HCT116 (cell line): Measurements from ENCODE around the gene TALDO1. TPM values are rescaled to one million over a fixed set of nuclear protein-coding genes. Genes with fewer than 3 reads are reported as not detected.
A peak's percentile ranks its signal among the peaks of the same experiment; 100 is the strongest.

Experiments
- ATAC-seq: fragments of 200-7000 bp; cut with Tn5 transposase; 2 replicates; pipeline ENCODE4 v1.9.1; 2020; ENCODE audit warnings: mild to moderate bottlenecking, moderate library complexity
- BruUV-seq: library from RNA; stranded (reverse); fragments of 400-500 nt; replicated peaks from 2 replicates; lab custom pipeline; 2021; lab: Mats Ljungman, UMichigan
- CTCF ChIA-PET: fragments of 300-600 bp; sonication (Branson Sonifier 250); formaldehyde crosslinking; loops from one replicate; lab custom pipeline; 2021; ENCODE audit warnings: antibody characterized with exemption; lab: Charles Lee
- POLR2A ChIA-PET: fragments of 300-600, 350-600 bp; sonication (Branson Sonifier 250); formaldehyde crosslinking; loops from one replicate; lab custom pipeline; 2021; ENCODE audit warnings: antibody characterized with exemption; lab: Charles Lee
- RAD21 ChIA-PET, 2 experiments: fragments of 300-600 bp; sonication (Branson Sonifier 250); formaldehyde crosslinking; loops; one replicate each; lab custom pipeline; 2023; ENCODE audit warnings: low total read pairs in 2 of 2; ENCODE audit not compliant: uncharacterized antibody in 2 of 2, unreplicated experiment in 2 of 2, low non-redundant PET in 1 of 2; lab: Charles Lee
- DNase-seq: peaks from one replicate; pipeline ENCODE4 v3.0.0-alpha.2; 2010; ENCODE audit warnings: low read depth, low spot score
- H2AFZ ChIP-seq: fragments of 200-600 bp; shearing (Covaris generic), sonication (generic); 2 replicates; pipeline ENCODE4 v1.6.1; 2017; ENCODE audit warnings: low read depth, mixed run types, mixed read lengths, antibody characterized with exemption, low read length; ENCODE audit not compliant: poor library complexity, severe bottlenecking
- H3K27ac ChIP-seq: 2 replicates; pipeline ENCODE4 v1.5.1; 2012; ENCODE audit warnings: low read depth, low read length
- H3K27me3 ChIP-seq: fragments of 200-600 bp; sonication (generic); 2 replicates; pipeline ENCODE4 v1.6.1; 2016; ENCODE audit warnings: mixed run types, low read length, mixed read lengths; ENCODE audit not compliant: insufficient read depth
- H3K36me3 ChIP-seq, 2 experiments: fragments of 200-500 bp in 1 of 2; fragments of 200-600 bp in 1 of 2; sonication (Bioruptor generic) in 1 of 2; sonication (generic) in 1 of 2; 2 replicates each; pipeline versions ENCODE4 v1.5.1 to v1.6.1; 2014 to 2016; ENCODE audit warnings: low read length in 2 of 2, inconsistent platforms in 1 of 2, mixed read lengths in 1 of 2, mixed run types in 1 of 2; ENCODE audit not compliant: insufficient read depth in 2 of 2, control insufficient read depth in 1 of 2
- H3K4me1 ChIP-seq, 2 experiments: fragments of 200-600 bp in 1 of 2; sonication (generic) in 1 of 2; 2 replicates each; pipeline versions ENCODE4 v1.5.1 to v1.6.1; 2012 to 2017; ENCODE audit warnings: low read length in 2 of 2, inconsistent platforms in 1 of 2, mild to moderate bottlenecking in 1 of 2, mixed read lengths in 1 of 2, mixed run types in 1 of 2, moderate library complexity in 1 of 2; ENCODE audit not compliant: insufficient read depth in 2 of 2, control insufficient read depth in 1 of 2
- H3K4me2 ChIP-seq: fragments of 200-600 bp; sonication (generic); 2 replicates; pipeline ENCODE4 v1.6.1; 2017; ENCODE audit warnings: mixed run types, low read length, mixed read lengths
- H3K4me3 ChIP-seq, 2 experiments: fragments of 200-600 bp in 1 of 2; sonication (generic) in 1 of 2; replicated peaks in 1 of 2; 2 replicates each; pipeline ENCODE4 v1.5.1; 2011 to 2016; ENCODE audit warnings: low read length in 2 of 2, control low read depth in 1 of 2, low read depth in 1 of 2, mild to moderate bottlenecking in 1 of 2, mixed read lengths in 1 of 2, mixed run types in 1 of 2
- H3K79me2 ChIP-seq: fragments of 200-600 bp; sonication (generic); 2 replicates; pipeline ENCODE4 v1.6.1; 2017; ENCODE audit warnings: mild to moderate bottlenecking, mixed run types, low read length, moderate library complexity, mixed read lengths; ENCODE audit not compliant: insufficient read depth
- H3K9ac ChIP-seq: fragments of 200-600 bp; sonication (generic); 2 replicates; pipeline ENCODE4 v1.6.1; 2016; ENCODE audit warnings: low read length, mixed read lengths
- H3K9me2 ChIP-seq: fragments of 200-600 bp; sonication (generic), shearing (Covaris generic); 2 replicates; pipeline ENCODE4 v1.6.1; 2017; ENCODE audit warnings: mixed run types, mild to moderate bottlenecking, moderate library complexity; ENCODE audit not compliant: insufficient read depth
- H3K9me3 ChIP-seq, 2 experiments: fragments of 200-500 bp in 1 of 2; fragments of 200-600 bp in 1 of 2; sonication (Bioruptor generic) in 1 of 2; sonication (generic) in 1 of 2; 2 replicates each; pipeline ENCODE4 v1.6.1; 2014 to 2017; ENCODE audit warnings: low read length in 2 of 2, mixed read lengths in 2 of 2, inconsistent platforms in 1 of 2, low read depth in 1 of 2, mild to moderate bottlenecking in 1 of 2, mixed run types in 1 of 2, moderate library complexity in 1 of 2; ENCODE audit not compliant: control insufficient read depth in 1 of 2, insufficient read depth in 1 of 2
- H4K20me1 ChIP-seq: fragments of 200-600 bp; sonication (generic), shearing (Covaris generic); 2 replicates; pipeline ENCODE4 v1.6.1; 2017; ENCODE audit warnings: mixed run types, mild to moderate bottlenecking, moderate library complexity; ENCODE audit not compliant: insufficient read depth
- CEBPB ChIP-seq: IDR thresholded peaks from 2 replicates; pipeline ENCODE4 v1.6.1; 2012; ENCODE audit warnings: low read depth
- EGR1 ChIP-seq: IDR thresholded peaks from 2 replicates; pipeline ENCODE4 v1.6.1; 2012; ENCODE audit warnings: low read depth
- ELF1 ChIP-seq: IDR thresholded peaks from 2 replicates; pipeline ENCODE4 v1.6.1; 2012; ENCODE audit warnings: low read depth, borderline replicate concordance
- EZH2phosphoT487 ChIP-seq: fragments of 200-600 bp; IDR thresholded peaks from 2 replicates; pipeline ENCODE4 v1.6.1; 2018; ENCODE audit warnings: antibody characterized with exemption, borderline replicate concordance
- JUND ChIP-seq: IDR thresholded peaks from 2 replicates; pipeline ENCODE4 v1.6.1; 2012
- RAD21 ChIP-seq: IDR thresholded peaks from 2 replicates; pipeline ENCODE4 v1.6.1; 2012; ENCODE audit warnings: low read depth, mild to moderate bottlenecking
- SRF ChIP-seq: IDR thresholded peaks from 2 replicates; pipeline ENCODE4 v1.6.1; 2012; ENCODE audit warnings: low read depth
- TCF7L2 ChIP-seq: IDR thresholded peaks from 2 replicates; pipeline ENCODE4 v1.7.0; 2011; ENCODE audit warnings: borderline replicate concordance, inconsistent platforms; ENCODE audit not compliant: insufficient read depth, insufficient read length; ENCODE audit errors: extremely low read depth
- YY1 ChIP-seq: IDR thresholded peaks from 2 replicates; pipeline ENCODE4 v1.6.1; 2011; ENCODE audit warnings: low read length, low read depth, moderate library complexity, mild to moderate bottlenecking; ENCODE audit not compliant: insufficient replicate concordance; ENCODE audit errors: extremely low read depth
- ZNF274 ChIP-seq: fragments of 200-500 bp; sonication (Bioruptor generic); IDR thresholded peaks from 2 replicates; pipeline ENCODE4 v1.6.1; 2014; ENCODE audit warnings: mild to moderate bottlenecking, low read depth, low read length, inconsistent platforms
- intact Hi-C: fragments of 100-400 bp; cut with micrococcal nuclease; formaldehyde crosslinking; loops from 2 replicates; pipeline ENCODE4 v1.10.0; 2022
- total RNA-seq: library from RNA; stranded (reverse); gene quantifications from one replicate; pipeline ENCODE4 v1.2.1, GENCODE V29; 2021; ENCODE audit not compliant: unreplicated experiment
- TF ChIP-seq, protein P1 (sequence below), 3 experiments: fragments of 200-600 bp in 1 of 3; sonication (generic) in 1 of 3; IDR thresholded peaks in 2 of 3; conservative IDR thresholded peaks in 1 of 3; 2 replicates each; pipeline ENCODE4 v1.5.1; 2012 to 2017; ENCODE audit warnings: low read depth in 2 of 3, low read length in 2 of 3, antibody characterized with exemption in 1 of 3, borderline replicate concordance in 1 of 3, control low read depth in 1 of 3, mild to moderate bottlenecking in 1 of 3, mixed read lengths in 1 of 3, mixed run types in 1 of 3, moderate library complexity in 1 of 3; ENCODE audit not compliant: insufficient read depth in 1 of 3
- TF ChIP-seq, protein P2 (sequence below): IDR thresholded peaks from 2 replicates; pipeline ENCODE4 v1.6.1; 2012; ENCODE audit warnings: low read depth

Gene TALDO1
- total RNA-seq, 1 experiment from 2014 or later: 242 TPM

- TF ChIP-seq TCF7L2 (no peak), RAD21 (no peak), ZNF274 (no peak), EGR1 (no peak), EZH2phosphoT487 (no peak), SRF (no peak), JUND (no peak), ELF1 (no peak), YY1 (no peak), CEBPB (no peak)
- TF ChIP-seq, protein P1, sequence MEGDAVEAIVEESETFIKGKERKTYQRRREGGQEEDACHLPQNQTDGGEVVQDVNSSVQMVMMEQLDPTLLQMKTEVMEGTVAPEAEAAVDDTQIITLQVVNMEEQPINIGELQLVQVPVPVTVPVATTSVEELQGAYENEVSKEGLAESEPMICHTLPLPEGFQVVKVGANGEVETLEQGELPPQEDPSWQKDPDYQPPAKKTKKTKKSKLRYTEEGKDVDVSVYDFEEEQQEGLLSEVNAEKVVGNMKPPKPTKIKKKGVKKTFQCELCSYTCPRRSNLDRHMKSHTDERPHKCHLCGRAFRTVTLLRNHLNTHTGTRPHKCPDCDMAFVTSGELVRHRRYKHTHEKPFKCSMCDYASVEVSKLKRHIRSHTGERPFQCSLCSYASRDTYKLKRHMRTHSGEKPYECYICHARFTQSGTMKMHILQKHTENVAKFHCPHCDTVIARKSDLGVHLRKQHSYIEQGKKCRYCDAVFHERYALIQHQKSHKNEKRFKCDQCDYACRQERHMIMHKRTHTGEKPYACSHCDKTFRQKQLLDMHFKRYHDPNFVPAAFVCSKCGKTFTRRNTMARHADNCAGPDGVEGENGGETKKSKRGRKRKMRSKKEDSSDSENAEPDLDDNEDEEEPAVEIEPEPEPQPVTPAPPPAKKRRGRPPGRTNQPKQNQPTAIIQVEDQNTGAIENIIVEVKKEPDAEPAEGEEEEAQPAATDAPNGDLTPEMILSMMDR (IDR thresholded peaks at IDR 0.05 in 2 of 3, conservative IDR thresholded peaks at IDR 0.05 in 1 of 3; ENCODE audit: borderline replicate concordance in 1 of 3, insufficient read depth in 1 of 3, low read depth in 2 of 3, low read length in 2 of 3): no peak
- TF ChIP-seq, protein P2, sequence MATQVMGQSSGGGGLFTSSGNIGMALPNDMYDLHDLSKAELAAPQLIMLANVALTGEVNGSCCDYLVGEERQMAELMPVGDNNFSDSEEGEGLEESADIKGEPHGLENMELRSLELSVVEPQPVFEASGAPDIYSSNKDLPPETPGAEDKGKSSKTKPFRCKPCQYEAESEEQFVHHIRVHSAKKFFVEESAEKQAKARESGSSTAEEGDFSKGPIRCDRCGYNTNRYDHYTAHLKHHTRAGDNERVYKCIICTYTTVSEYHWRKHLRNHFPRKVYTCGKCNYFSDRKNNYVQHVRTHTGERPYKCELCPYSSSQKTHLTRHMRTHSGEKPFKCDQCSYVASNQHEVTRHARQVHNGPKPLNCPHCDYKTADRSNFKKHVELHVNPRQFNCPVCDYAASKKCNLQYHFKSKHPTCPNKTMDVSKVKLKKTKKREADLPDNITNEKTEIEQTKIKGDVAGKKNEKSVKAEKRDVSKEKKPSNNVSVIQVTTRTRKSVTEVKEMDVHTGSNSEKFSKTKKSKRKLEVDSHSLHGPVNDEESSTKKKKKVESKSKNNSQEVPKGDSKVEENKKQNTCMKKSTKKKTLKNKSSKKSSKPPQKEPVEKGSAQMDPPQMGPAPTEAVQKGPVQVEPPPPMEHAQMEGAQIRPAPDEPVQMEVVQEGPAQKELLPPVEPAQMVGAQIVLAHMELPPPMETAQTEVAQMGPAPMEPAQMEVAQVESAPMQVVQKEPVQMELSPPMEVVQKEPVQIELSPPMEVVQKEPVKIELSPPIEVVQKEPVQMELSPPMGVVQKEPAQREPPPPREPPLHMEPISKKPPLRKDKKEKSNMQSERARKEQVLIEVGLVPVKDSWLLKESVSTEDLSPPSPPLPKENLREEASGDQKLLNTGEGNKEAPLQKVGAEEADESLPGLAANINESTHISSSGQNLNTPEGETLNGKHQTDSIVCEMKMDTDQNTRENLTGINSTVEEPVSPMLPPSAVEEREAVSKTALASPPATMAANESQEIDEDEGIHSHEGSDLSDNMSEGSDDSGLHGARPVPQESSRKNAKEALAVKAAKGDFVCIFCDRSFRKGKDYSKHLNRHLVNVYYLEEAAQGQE: no peak
- CTCF ChIA-PET: no interaction called here
- no peaks in the 10 kb centered on the region for H3K9me3 ChIP-seq
- H3K27ac ChIP-seq: no peak overlapping the region
- peaks cover 24 to 61% of the 10 kb centered on the region in 2 experiments for H3K36me3 ChIP-seq
- no peak overlapping the region for H3K4me2 ChIP-seq
- intact Hi-C loops: no loop called here
- H3K79me2 ChIP-seq: peaks cover 43% of the 10 kb centered on the region
- no peaks in the 10 kb centered on the region; the same call in 1 of the 2 replicates for H4K20me1 ChIP-seq
- TSS peak; percentile 27 for BruUV-seq
- H3K9me2 ChIP-seq: no peaks in the 10 kb centered on the region
- RAD21 ChIA-PET: no interaction called here
- no peaks in the 10 kb centered on the region for H3K27me3 ChIP-seq
- H3K9ac ChIP-seq: no peak overlapping the region
- DNase-seq (no peak), ATAC-seq (no peak)
- peaks cover under 1 to 15% of the 10 kb centered on the region in 2 experiments for H3K4me1 ChIP-seq
- POLR2A ChIA-PET: no interaction called here
- no peak overlapping the region for H2AFZ ChIP-seq
- H3K4me3 ChIP-seq: no peak overlapping the region
Measured at GRCh38 chr11:769887-770641, 22.8 kb downstream of the TALDO1 start.
